HL-60 (cell line): Measurements from ENCODE around the gene ATAD2B.

Experiments
- CTCF ChIP-seq: IDR thresholded peaks from one replicate; pipeline ENCODE4 v1.5.1; 2011; ENCODE audit warnings: low read length, control low read depth, inconsistent platforms; ENCODE audit not compliant: insufficient read depth
- GABPA ChIP-seq: IDR thresholded peaks from 2 replicates; pipeline ENCODE4 v1.6.1; 2012; ENCODE audit warnings: low read depth
- POLR2AphosphoS5 ChIP-seq: IDR thresholded peaks from 2 replicates; pipeline ENCODE4 v1.6.1; 2012; ENCODE audit warnings: low read depth
- SPI1 ChIP-seq: IDR thresholded peaks from 2 replicates; pipeline ENCODE4 v1.6.1; 2012; ENCODE audit warnings: low read depth, mild to moderate bottlenecking, borderline replicate concordance

- TF ChIP-seq CTCF (no peak), POLR2AphosphoS5 (no peak), GABPA (no peak), SPI1 (no peak)
These were observed 20.4 kb upstream of the ATAD2B start for GRCh38 chr2:23947350-23947749.
